CD8-positive, alpha-beta memory T cell (primary cell): ENCODE measurements around the gene GDPD5. TPM values are rescaled to one million over a fixed set of nuclear protein-coding genes. Genes with fewer than 3 reads are reported as not detected.

Source experiments
- CTCF ChIA-PET: fragments of 350-600 bp; sonication (Branson Sonifier 250); formaldehyde crosslinking; loops from one replicate; lab custom pipeline; 2021; ENCODE audit warnings: antibody characterized with exemption; lab: Charles Lee
- POLR2A ChIA-PET: fragments of 350-600 bp; sonication (Branson Sonifier 250); formaldehyde crosslinking; loops from one replicate; lab custom pipeline; 2021; ENCODE audit warnings: antibody characterized with exemption; lab: Charles Lee
- DNase-seq, 5 donors: peaks; one replicate each; pipeline versions ENCODE4 v3.0.0 to v3.0.0-alpha.2; 2020 to 2022; ENCODE audit warnings: mixed read lengths in 1 of 5
- H3K27ac ChIP-seq: one replicate; pipeline ENCODE4 v1.7.0; 2013; ENCODE audit warnings: low read depth, mild to moderate bottlenecking, low read length, moderate library complexity
- H3K27me3 ChIP-seq: 2 replicates; pipeline ENCODE4 v1.7.0; 2013; ENCODE audit warnings: low read length, mild to moderate bottlenecking; ENCODE audit not compliant: insufficient read depth, poor library complexity, severe bottlenecking
- H3K36me3 ChIP-seq: 2 replicates; pipeline ENCODE4 v1.7.0; 2013; ENCODE audit warnings: mild to moderate bottlenecking, low read length, moderate library complexity; ENCODE audit not compliant: insufficient read depth
- H3K4me1 ChIP-seq: 2 replicates; pipeline ENCODE4 v1.7.0; 2013; ENCODE audit warnings: mild to moderate bottlenecking, low read length, moderate library complexity; ENCODE audit not compliant: insufficient read depth
- H3K4me3 ChIP-seq: 2 replicates; pipeline ENCODE4 v1.7.0; 2013; ENCODE audit warnings: mild to moderate bottlenecking, low read length
- H3K9me3 ChIP-seq: 2 replicates; pipeline ENCODE4 v1.7.0; 2013; ENCODE audit warnings: mild to moderate bottlenecking, low read length
- H3K27ac Mint-ChIP-seq, 8 donors: one replicate each; pipeline ENCODE4 v1.8.0; 2020 to 2021; ENCODE audit warnings: mixed read lengths in 8 of 8, mild to moderate bottlenecking in 6 of 8, inconsistent platforms in 3 of 8, moderate library complexity in 3 of 8
- H3K27me3 Mint-ChIP-seq, 2 donors: one replicate each; pipeline ENCODE4 v1.8.0; 2020 to 2021; ENCODE audit warnings: mixed read lengths in 2 of 2, mild to moderate bottlenecking in 1 of 2, moderate library complexity in 1 of 2
- H3K36me3 Mint-ChIP-seq, 3 donors: one replicate each; pipeline ENCODE4 v1.8.0; 2020 to 2021; ENCODE audit warnings: mixed read lengths in 3 of 3, inconsistent platforms in 1 of 3, mild to moderate bottlenecking in 1 of 3
- H3K4me1 Mint-ChIP-seq, 3 donors: one replicate each; pipeline ENCODE4 v1.8.0; 2020 to 2021; ENCODE audit warnings: mixed read lengths in 3 of 3, inconsistent platforms in 1 of 3, mild to moderate bottlenecking in 1 of 3
- H3K4me3 Mint-ChIP-seq, 7 donors: one replicate each; pipeline ENCODE4 v1.8.0; 2020 to 2021; ENCODE audit warnings: mixed read lengths in 7 of 7, mild to moderate bottlenecking in 6 of 7, moderate library complexity in 4 of 7, inconsistent platforms in 2 of 7
- H3K9me3 Mint-ChIP-seq, 5 donors: one replicate each; pipeline ENCODE4 v1.8.0; 2020 to 2022; ENCODE audit warnings: mixed read lengths in 5 of 5, mild to moderate bottlenecking in 3 of 5, moderate library complexity in 2 of 5, inconsistent platforms in 1 of 5
- polyA plus RNA-seq: library from polyadenylated mRNA; unstranded; fragments of 300-500 nt; fragmentation: Illumina TruSeq; gene quantifications from one replicate; pipeline ENCODE4 v1.2.3, GENCODE V29; 2021
- total RNA-seq, 2 experiments: library from RNA; stranded (reverse); gene quantifications; one replicate each; pipeline ENCODE4 v1.2.3, GENCODE V29; 2021

GDPD5 gene
- total and polyA plus RNA-seq, 3 experiments from 2014 or later, result 8.9 to 10.4 (median 9.1) TPM

DNA sequence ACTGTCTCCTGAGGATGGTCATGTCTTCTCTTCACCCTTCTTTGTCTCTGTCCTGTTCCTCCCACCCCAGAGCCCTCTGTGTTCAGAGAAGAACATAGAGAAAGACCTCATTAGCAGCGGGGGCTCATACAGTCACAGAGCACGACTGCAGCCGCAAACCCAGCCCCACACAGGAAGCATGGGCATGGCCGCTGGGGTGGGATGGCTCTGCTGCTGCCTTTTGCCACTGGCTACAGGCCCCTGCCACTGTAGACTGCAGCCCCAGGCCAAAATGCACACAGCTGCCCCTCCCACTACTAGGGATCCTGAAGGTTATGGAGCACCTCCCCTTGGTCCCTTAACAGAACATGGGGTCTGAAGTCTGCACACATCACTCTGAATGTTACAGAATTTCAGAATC is 57.9 kb downstream of the GDPD5 start:
- Histone ChIP-seq H3K36me3 (no peaks in the 10 kb centered on the region), H3K27ac (no peak overlapping the region), H3K9me3 (no peaks in the 10 kb centered on the region), H3K4me3 (no peak overlapping the region), H3K27me3 (no peaks in the 10 kb centered on the region), H3K4me1 (no peaks in the 10 kb centered on the region)
- Mint-ChIP-seq H3K36me3 (peaks cover 0 to 7% (median 3%) of the 10 kb centered on the region in 3 donors), H3K27ac (no peak overlapping the region), H3K4me3 (no peak overlapping the region), H3K9me3 (no peaks in the 10 kb centered on the region), H3K27me3 (peaks cover 0 to 4% of the 10 kb centered on the region in 2 donors), H3K4me1 (no peaks in the 10 kb centered on the region)
- no peak for DNase-seq
- POLR2A ChIA-PET, result no interaction called here
- CTCF ChIA-PET, result no interaction called here

DNA sequence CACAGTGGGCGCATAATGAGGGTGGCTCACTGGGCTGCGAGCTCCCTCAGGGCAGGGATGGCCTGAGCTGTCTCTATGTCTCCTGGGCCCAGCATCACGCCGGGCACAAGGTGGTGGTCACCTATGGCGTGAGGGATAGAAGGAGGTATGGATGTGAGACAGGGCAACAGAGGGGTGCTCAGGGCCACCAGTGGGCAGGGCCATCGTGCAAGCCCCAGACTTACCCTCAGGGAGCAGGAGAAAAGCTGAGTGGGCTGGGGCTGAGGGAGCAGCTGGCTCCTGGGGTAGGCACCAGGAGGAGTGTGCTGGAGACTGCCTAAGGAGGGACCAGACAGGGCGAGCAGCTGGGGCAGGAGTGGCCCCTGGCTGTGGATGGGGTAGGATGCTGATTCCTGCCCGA is 58.4 kb downstream of the GDPD5 start:
- H3K36me3 ChIP-seq, result no peaks in the 10 kb centered on the region
- H3K4me3 Mint-ChIP-seq, result no peak overlapping the region
- no peaks in the 10 kb centered on the region for H3K9me3 Mint-ChIP-seq
- H3K36me3 Mint-ChIP-seq, result peaks cover 0 to 3% (median 3%) of the 10 kb centered on the region in 3 donors
- H3K27ac ChIP-seq, result no peak overlapping the region
- H3K4me3 ChIP-seq, result no peak overlapping the region
- ChIA-PET CTCF (interaction anchor here (1.0 kb wide), 1 partner anchor 23 kb away, joined by 3 read pairs; no protein-coding TSS in a partner anchor), POLR2A (no interaction called here)
- no peaks in the 10 kb centered on the region for H3K4me1 ChIP-seq
- DNase-seq, result no peak
- no peaks in the 10 kb centered on the region for H3K9me3 ChIP-seq
- H3K4me1 Mint-ChIP-seq, result no peaks in the 10 kb centered on the region
- H3K27me3 ChIP-seq, result no peaks in the 10 kb centered on the region
- peak overlapping the region in 1 of 8 donors; percentile 64 for H3K27ac Mint-ChIP-seq
- H3K27me3 Mint-ChIP-seq, result peaks cover 0 to 4% of the 10 kb centered on the region in 2 donors

- Mint-ChIP-seq H3K36me3 (peaks cover 0 to 3% (median 3%) of the 10 kb centered on the region in 3 donors), H3K9me3 (no peaks in the 10 kb centered on the region), H3K27me3 (peaks cover 0 to 4% of the 10 kb centered on the region in 2 donors), H3K4me3 (no peak overlapping the region), H3K4me1 (no peaks in the 10 kb centered on the region), H3K27ac (peak overlapping the region in 2 of 8 donors; percentile 65 to 68)
- H3K27ac ChIP-seq, result no peak overlapping the region
- no peaks in the 10 kb centered on the region for H3K36me3 ChIP-seq
- H3K4me1 ChIP-seq, result no peaks in the 10 kb centered on the region
- H3K9me3 ChIP-seq, result no peaks in the 10 kb centered on the region
- H3K4me3 ChIP-seq, result no peak overlapping the region
- no peak for DNase-seq
- ChIA-PET CTCF (interaction anchor here (1.0 to 1.4 kb wide), 2 partner anchors 10 to 21 kb away, joined by 3 read pairs; no protein-coding TSS in a partner anchor), POLR2A (no interaction called here)
- no peaks in the 10 kb centered on the region for H3K27me3 ChIP-seq
Measured at GRCh38 chr11:75465701-75466531, 59.8 kb downstream of the GDPD5 start.

- CTCF ChIA-PET, result no interaction called here
- Histone ChIP-seq H3K9me3 (no peaks in the 10 kb centered on the region), H3K27me3 (no peaks in the 10 kb centered on the region), H3K4me3 (no peak overlapping the region), H3K4me1 (no peaks in the 10 kb centered on the region), H3K27ac (no peak overlapping the region), H3K36me3 (no peaks in the 10 kb centered on the region)
- Mint-ChIP-seq H3K27ac (peak overlapping the region in 2 of 8 donors; percentile 38 to 42), H3K4me3 (no peak overlapping the region), H3K4me1 (no peaks in the 10 kb centered on the region), H3K27me3 (peaks cover 0 to 2% of the 10 kb centered on the region in 2 donors), H3K9me3 (no peaks in the 10 kb centered on the region), H3K36me3 (peaks cover 0 to 6% (median 6%) of the 10 kb centered on the region in 3 donors)
- no peak for DNase-seq
- POLR2A ChIA-PET, result no interaction called here
Measured at GRCh38 chr11:75463106-75463774, 62.5 kb downstream of the GDPD5 start.

DNA sequence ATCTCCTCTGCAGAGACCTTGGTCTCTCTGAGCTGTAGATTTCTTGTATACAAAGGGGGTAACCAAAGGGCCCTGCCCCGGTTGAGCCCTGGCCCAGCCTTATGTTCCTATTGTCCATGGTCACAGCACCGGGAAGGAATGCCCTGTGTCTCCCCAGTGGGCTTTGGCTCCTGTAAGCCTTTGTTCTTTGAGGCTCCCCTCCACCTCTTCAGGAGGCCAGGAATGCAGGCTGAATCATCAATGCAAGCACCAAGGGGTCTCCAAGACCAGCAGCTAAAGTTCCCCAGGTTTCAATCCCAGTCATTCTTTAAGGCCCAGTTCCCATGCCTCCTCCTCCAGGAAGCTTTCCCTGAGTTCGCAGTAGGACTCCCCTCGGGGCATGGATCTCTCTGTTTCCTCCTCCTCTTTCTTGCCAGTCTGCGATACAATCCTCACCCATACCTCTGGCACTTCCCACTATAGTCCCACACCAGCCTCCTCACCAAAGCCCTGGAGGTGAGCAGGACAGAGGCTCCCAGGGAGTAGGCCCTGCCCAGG is 63.6 kb downstream of the GDPD5 start:
- Mint-ChIP-seq H3K27me3 (no peaks in the 10 kb centered on the region), H3K4me3 (no peak overlapping the region), H3K4me1 (no peaks in the 10 kb centered on the region), H3K27ac (peak overlapping the region in 3 of 8 donors; percentile 23 to 61 (median 47)), H3K36me3 (peaks cover 0 to 6% (median 6%) of the 10 kb centered on the region in 3 donors), H3K9me3 (no peaks in the 10 kb centered on the region)
- POLR2A ChIA-PET, result no interaction called here
- no peaks in the 10 kb centered on the region for H3K27me3 ChIP-seq
- H3K36me3 ChIP-seq, result no peaks in the 10 kb centered on the region
- no peaks in the 10 kb centered on the region for H3K4me1 ChIP-seq
- no peaks in the 10 kb centered on the region for H3K9me3 ChIP-seq
- no peak overlapping the region for H3K27ac ChIP-seq
- CTCF ChIA-PET, result interaction anchor here (1.4 kb wide), 1 partner anchor 70 kb away, joined by 4 read pairs; no protein-coding TSS in a partner anchor
- no peak overlapping the region for H3K4me3 ChIP-seq
- no peak for DNase-seq

GRCh38 chr11:75461151-75461550 is 64.6 kb downstream of the GDPD5 start:
- Histone ChIP-seq H3K27me3 (no peaks in the 10 kb centered on the region), H3K4me3 (no peak overlapping the region), H3K9me3 (no peaks in the 10 kb centered on the region), H3K27ac (no peak overlapping the region), H3K36me3 (no peaks in the 10 kb centered on the region), H3K4me1 (no peaks in the 10 kb centered on the region)
- H3K4me3 Mint-ChIP-seq, result no peak overlapping the region
- no peaks in the 10 kb centered on the region for H3K4me1 Mint-ChIP-seq
- peak overlapping the region in 1 of 8 donors; percentile 58 for H3K27ac Mint-ChIP-seq
- H3K36me3 Mint-ChIP-seq, result peaks cover 0 to 6% (median 6%) of the 10 kb centered on the region in 3 donors
- no peaks in the 10 kb centered on the region for H3K27me3 Mint-ChIP-seq
- ChIA-PET CTCF (interaction anchor here (1.4 kb wide), 1 partner anchor 71 kb away, joined by 4 read pairs; no protein-coding TSS in a partner anchor), POLR2A (no interaction called here)
- no peaks in the 10 kb centered on the region for H3K9me3 Mint-ChIP-seq
- DNase-seq, result no peak

GRCh38 chr11:75456596-75457183 is 69.1 kb downstream of the GDPD5 start:
- no peak for DNase-seq
- Histone ChIP-seq H3K9me3 (no peaks in the 10 kb centered on the region), H3K36me3 (no peaks in the 10 kb centered on the region), H3K4me1 (no peaks in the 10 kb centered on the region), H3K4me3 (no peak overlapping the region), H3K27me3 (no peaks in the 10 kb centered on the region), H3K27ac (no peak overlapping the region)
- H3K27me3 Mint-ChIP-seq, result peaks cover 0 to 2% of the 10 kb centered on the region in 2 donors
- peaks cover 0 to 12% (median 3%) of the 10 kb centered on the region in 3 donors for H3K36me3 Mint-ChIP-seq
- no peak overlapping the region for H3K4me3 Mint-ChIP-seq
- ChIA-PET POLR2A (no interaction called here), CTCF (interaction anchor here (1.0 to 3.5 kb wide), 2 partner anchors 11 to 73 kb away, joined by 3 to 14 read pairs; no protein-coding TSS in a partner anchor)
- H3K9me3 Mint-ChIP-seq, result no peaks in the 10 kb centered on the region
- no peak overlapping the region for H3K27ac Mint-ChIP-seq
- no peaks in the 10 kb centered on the region for H3K4me1 Mint-ChIP-seq
